GM23248 (cell line): ENCODE results near the gene ITIH5.

Experiments
- EZH2 ChIP-seq: fragments of 200-600 bp; sonication (generic); IDR thresholded peaks from 2 replicates; pipeline ENCODE4 v1.6.1; 2018; ENCODE audit warnings: antibody characterized with exemption, mild to moderate bottlenecking; ENCODE audit not compliant: insufficient read depth, poor library complexity, severe bottlenecking
- EZH2phosphoT487 ChIP-seq: fragments of 200-600 bp; sonication (generic); IDR thresholded peaks from 2 replicates; pipeline ENCODE4 v1.6.1; 2018; ENCODE audit warnings: antibody characterized with exemption, moderate library complexity, mild to moderate bottlenecking, low read depth; ENCODE audit not compliant: insufficient read depth

DNA sequence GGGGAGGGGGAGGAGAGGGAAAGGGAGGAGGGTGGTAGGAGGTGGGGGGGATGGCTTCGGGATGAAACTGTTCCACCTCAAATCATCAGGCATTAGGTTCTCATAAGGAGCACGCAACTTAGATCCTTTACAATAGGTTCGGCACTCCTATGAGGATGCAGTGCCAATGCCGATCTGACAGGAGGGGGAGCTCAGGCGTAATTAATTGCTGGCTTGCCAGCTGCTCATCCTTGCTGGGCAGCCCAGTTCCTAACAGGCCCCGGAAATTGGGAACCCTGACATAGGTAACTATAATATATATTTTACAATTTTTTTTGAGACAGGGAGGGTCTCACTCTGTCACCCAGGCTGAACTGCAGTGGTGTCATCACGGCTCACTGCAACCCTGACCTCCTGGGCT lies 137.1 kb downstream of the ITIH5 start:
- TF ChIP-seq EZH2 (no peak), EZH2phosphoT487 (no peak)
